ENCODE results near the gene AMBP.

- TF ChIP-seq, protein P1, sequence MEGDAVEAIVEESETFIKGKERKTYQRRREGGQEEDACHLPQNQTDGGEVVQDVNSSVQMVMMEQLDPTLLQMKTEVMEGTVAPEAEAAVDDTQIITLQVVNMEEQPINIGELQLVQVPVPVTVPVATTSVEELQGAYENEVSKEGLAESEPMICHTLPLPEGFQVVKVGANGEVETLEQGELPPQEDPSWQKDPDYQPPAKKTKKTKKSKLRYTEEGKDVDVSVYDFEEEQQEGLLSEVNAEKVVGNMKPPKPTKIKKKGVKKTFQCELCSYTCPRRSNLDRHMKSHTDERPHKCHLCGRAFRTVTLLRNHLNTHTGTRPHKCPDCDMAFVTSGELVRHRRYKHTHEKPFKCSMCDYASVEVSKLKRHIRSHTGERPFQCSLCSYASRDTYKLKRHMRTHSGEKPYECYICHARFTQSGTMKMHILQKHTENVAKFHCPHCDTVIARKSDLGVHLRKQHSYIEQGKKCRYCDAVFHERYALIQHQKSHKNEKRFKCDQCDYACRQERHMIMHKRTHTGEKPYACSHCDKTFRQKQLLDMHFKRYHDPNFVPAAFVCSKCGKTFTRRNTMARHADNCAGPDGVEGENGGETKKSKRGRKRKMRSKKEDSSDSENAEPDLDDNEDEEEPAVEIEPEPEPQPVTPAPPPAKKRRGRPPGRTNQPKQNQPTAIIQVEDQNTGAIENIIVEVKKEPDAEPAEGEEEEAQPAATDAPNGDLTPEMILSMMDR (IDR thresholded peaks at IDR 0.05 in 8 of 11, conservative IDR thresholded peaks at IDR 0.05 in 3 of 11) = no peak
- TF ChIP-seq POLR2A (IDR thresholded peaks at IDR 0.05) = no peak
Measured at GRCh38 chr9:114027159-114027862, 50.8 kb downstream of the AMBP start.

Data from spleen (tissue), 7 donors.